ENCODE results near the gene KRT15. TPM values are rescaled to one million over a fixed set of nuclear protein-coding genes. Genes with fewer than 3 reads are reported as not detected.

Gene KRT15
- total RNA-seq, 1 donor from 2014 or later, result not detected

- Histone ChIP-seq H3K27ac (replicated peaks) (no peak within 1 kb of the TSS), H3K27me3 (ENCODE audit: low read depth) (peaks cover 77% of the 10 kb centered on the region), H3K4me3 (no peak within 1 kb of the TSS), H3K4me1 (no peaks in the 10 kb centered on the region), H3K9me3 (replicated peaks) (no peaks in the 10 kb centered on the region), H3K36me3 (no peaks in the 10 kb centered on the region)
- intact Hi-C loops (cut with micrococcal nuclease), result no loop called here
- DNase-seq, result no peak
- TF ChIP-seq CTCF (IDR thresholded peaks at IDR 0.05; ENCODE audit: borderline replicate concordance), result no peak
These were observed 13.5 kb downstream of the KRT15 start, which contains the start of gene KRT13 for GRCh38 chr17:41505007-41505808. Gene KRT13, minus strand, starts transcription at chr17:41505612. Its CDS starts 62 bp downstream, at chr17:41505550.

GRCh38 chr17:41504246-41504977 lies 14.3 kb downstream of the KRT15 start:
- H3K4me3 ChIP-seq, result no peak overlapping the region
- TF ChIP-seq CTCF (IDR thresholded peaks at IDR 0.05; ENCODE audit: borderline replicate concordance), result no peak
- H3K36me3 ChIP-seq, result no peaks in the 10 kb centered on the region
- no peaks in the 10 kb centered on the region for H3K4me1 ChIP-seq
- no peak overlapping the region for H3K27ac ChIP-seq (replicated peaks)
- intact Hi-C loops (cut with micrococcal nuclease), result no loop called here
- no peaks in the 10 kb centered on the region for H3K9me3 ChIP-seq (replicated peaks)
- DNase-seq, result no peak
- peaks cover 77% of the 10 kb centered on the region for H3K27me3 ChIP-seq (ENCODE audit: low read depth)

DNA sequence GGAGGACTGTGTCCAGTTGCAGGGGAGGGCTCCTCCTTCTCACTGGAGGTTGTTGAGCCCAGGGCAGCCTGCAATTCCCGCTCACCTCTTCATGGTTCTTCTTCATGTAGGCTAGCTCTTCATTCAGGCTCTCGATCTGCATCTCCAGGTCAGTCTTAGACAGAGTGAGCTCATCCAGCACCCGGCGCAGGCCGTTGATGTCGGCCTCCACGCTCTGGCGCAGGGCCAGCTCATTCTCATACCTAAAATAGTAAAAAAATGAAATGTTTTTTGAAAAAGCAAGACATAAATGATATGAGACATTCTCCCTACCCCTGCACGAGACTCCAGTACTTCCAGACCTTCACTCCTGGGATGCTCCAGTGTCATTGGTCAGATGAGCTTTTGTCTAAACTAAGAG lies 15.5 kb downstream of the KRT15 start:
- no peaks in the 10 kb centered on the region for H3K36me3 ChIP-seq
- intact Hi-C loops (cut with micrococcal nuclease), result no loop called here
- H3K9me3 ChIP-seq (replicated peaks), result no peaks in the 10 kb centered on the region
- DNase-seq, result no peak
- H3K4me1 ChIP-seq, result no peaks in the 10 kb centered on the region
- H3K27ac ChIP-seq (replicated peaks), result no peak overlapping the region
- H3K27me3 ChIP-seq (ENCODE audit: low read depth), result peaks cover 78% of the 10 kb centered on the region
- H3K4me3 ChIP-seq, result no peak overlapping the region
- TF ChIP-seq CTCF (IDR thresholded peaks at IDR 0.05; ENCODE audit: borderline replicate concordance), result no peak

- Histone ChIP-seq H3K36me3 (no peaks in the 10 kb centered on the region), H3K4me1 (no peaks in the 10 kb centered on the region), H3K27me3 (ENCODE audit: low read depth) (peaks cover 69% of the 10 kb centered on the region), H3K9me3 (replicated peaks) (no peaks in the 10 kb centered on the region), H3K4me3 (no peak overlapping the region), H3K27ac (replicated peaks) (no peak overlapping the region)
- TF ChIP-seq CTCF (IDR thresholded peaks at IDR 0.05; ENCODE audit: borderline replicate concordance), result no peak
- DNase-seq, result no peak
- intact Hi-C loops (cut with micrococcal nuclease), result no loop called here
These were observed 18.4 kb downstream of the KRT15 start for GRCh38 chr17:41500131-41500911.

GRCh38 chr17:41499714-41500113 lies 19.0 kb downstream of the KRT15 start:
- TF ChIP-seq CTCF (IDR thresholded peaks at IDR 0.05; ENCODE audit: borderline replicate concordance), result no peak
- no peak for DNase-seq
- Histone ChIP-seq H3K4me3 (no peak overlapping the region), H3K4me1 (no peaks in the 10 kb centered on the region), H3K9me3 (replicated peaks) (no peaks in the 10 kb centered on the region), H3K36me3 (no peaks in the 10 kb centered on the region), H3K27me3 (ENCODE audit: low read depth) (peaks cover 68% of the 10 kb centered on the region), H3K27ac (replicated peaks) (no peak overlapping the region)
- intact Hi-C loops (cut with micrococcal nuclease), result no loop called here

Measured in left ventricle myocardium inferior (tissue), 1 donor.